ENCODE measurements around the gene CLPX.
A peak's percentile ranks its signal among the peaks of the same experiment; 100 is the strongest.

CLPX gene

GRCh38 chr15:65133548-65134200 is 51.5 kb downstream of the CLPX start, which contains the start of gene PDCD7:
TSS of gene PDCD7 (minus strand) at chr15:65133808. CDS start at chr15:65133781, 27 bp downstream.
- TF ChIP-seq CTCF (IDR thresholded peaks at IDR 0.05; ENCODE audit: extremely low read depth, insufficient read depth, missing control alignments): no peak
- peak; percentile 99 for DNase-seq (ENCODE audit: low spot score)
- in situ Hi-C loops (cut with MboI; ENCODE audit: low pct_unique_long_range_greater_than_20kb, low sequenced_read_pairs, unreplicated experiment): no loop called here

- peak; percentile 76 for DNase-seq (ENCODE audit: low spot score)
- no peak for TF ChIP-seq CTCF (IDR thresholded peaks at IDR 0.05; ENCODE audit: extremely low read depth, insufficient read depth, missing control alignments)
- in situ Hi-C loops (cut with MboI; ENCODE audit: low pct_unique_long_range_greater_than_20kb, low sequenced_read_pairs, unreplicated experiment): no loop called here
Observed at GRCh38 chr15:65132878-65133547, 52.1 kb downstream of the CLPX start.

GRCh38 chr15:65130941-65131340 is 54.2 kb downstream of the CLPX start:
- in situ Hi-C loops (cut with MboI; ENCODE audit: low pct_unique_long_range_greater_than_20kb, low sequenced_read_pairs, unreplicated experiment): no loop called here
- TF ChIP-seq CTCF (IDR thresholded peaks at IDR 0.05; ENCODE audit: extremely low read depth, insufficient read depth, missing control alignments): no peak
- DNase-seq (ENCODE audit: low spot score): no peak

- TF ChIP-seq CTCF (IDR thresholded peaks at IDR 0.05; ENCODE audit: extremely low read depth, insufficient read depth, missing control alignments): no peak
- in situ Hi-C loops (cut with MboI; ENCODE audit: low pct_unique_long_range_greater_than_20kb, low sequenced_read_pairs, unreplicated experiment): no loop called here
- DNase-seq (ENCODE audit: low spot score): no peak
Observed at GRCh38 chr15:65115542-65115941, 69.6 kb downstream of the CLPX start.

GRCh38 chr15:65115086-65115485 is 70.1 kb downstream of the CLPX start, which contains the start of gene UBAP1L:
TSS of gene UBAP1L (minus strand) at chr15:65115200. CDS start at chr15:65106215, 8,985 bp downstream.
- no peak for TF ChIP-seq CTCF (IDR thresholded peaks at IDR 0.05; ENCODE audit: extremely low read depth, insufficient read depth, missing control alignments)
- in situ Hi-C loops (cut with MboI; ENCODE audit: low pct_unique_long_range_greater_than_20kb, low sequenced_read_pairs, unreplicated experiment): no loop called here
- no peak for DNase-seq (ENCODE audit: low spot score)

- TF ChIP-seq CTCF (IDR thresholded peaks at IDR 0.05; ENCODE audit: extremely low read depth, insufficient read depth, missing control alignments): no peak
- in situ Hi-C loops (cut with MboI; ENCODE audit: low pct_unique_long_range_greater_than_20kb, low sequenced_read_pairs, unreplicated experiment): no loop called here
- DNase-seq (ENCODE audit: low spot score): no peak
Observed at GRCh38 chr15:65110676-65111292, 74.4 kb downstream of the CLPX start.

All from GM13977 (cell line).